Thoracic aorta (tissue), 2 donors: Measurements from ENCODE around the gene RAB20. TPM values are rescaled to one million over a fixed set of nuclear protein-coding genes. Genes with fewer than 3 reads are reported as not detected.
A peak's percentile ranks its signal among the peaks of the same experiment; 100 is the strongest.

ENCODE experiments used
- ATAC-seq: fragments of 150-250 bp; one replicate; pipeline ENCODE4 v1.8.0; 2017; ENCODE audit warnings: low read depth; ENCODE audit not compliant: insufficient number of reproducible peaks, low FRiP score
- DNase-seq: peaks from one replicate; pipeline ENCODE4 v3.0.0-alpha.2; 2020; ENCODE audit warnings: low spot score
- H3K27ac ChIP-seq, 2 donors: fragments of 200-600 bp; sonication (generic); 1 replicate in 1 of 2; 2 replicates in 1 of 2; pipeline ENCODE4 v1.5.1; 2016; ENCODE audit warnings: mild to moderate bottlenecking in 2 of 2, moderate library complexity in 2 of 2
- H3K27me3 ChIP-seq: fragments of 200-600 bp; sonication (generic); replicated peaks from 2 replicates; pipeline ENCODE4 v1.6.0; 2016; ENCODE audit warnings: mild to moderate bottlenecking; ENCODE audit not compliant: insufficient read depth
- H3K36me3 ChIP-seq: fragments of 200-600 bp; sonication (generic); one replicate; pipeline ENCODE4 v1.5.1; 2016
- H3K4me1 ChIP-seq, 2 donors: fragments of 200-600 bp; sonication (generic); 1 replicate in 1 of 2; 2 replicates in 1 of 2; pipeline versions ENCODE4 v1.5.1 to v1.6.0; 2016; ENCODE audit warnings: low read depth in 2 of 2, mild to moderate bottlenecking in 1 of 2; ENCODE audit not compliant: control insufficient read depth in 1 of 2
- H3K4me3 ChIP-seq: fragments of 200-600 bp; sonication (generic); 2 replicates; pipeline ENCODE4 v1.5.1; 2016; ENCODE audit warnings: mild to moderate bottlenecking
- H3K9me3 ChIP-seq: fragments of 200-600 bp; sonication (generic); 2 replicates; pipeline ENCODE4 v1.5.1; 2016
- total RNA-seq, 2 donors: library from RNA; depleted of rRNA; stranded (reverse); fragments of >200 nt; gene quantifications; one replicate each; pipeline versions ENCODE4 v1.1.0 to v1.2.3, GENCODE V29; 2016
- TF ChIP-seq, protein P1 (sequence below): fragments of 200-600 bp; sonication (generic); IDR thresholded peaks from one replicate; pipeline ENCODE4 v1.5.1; 2019; ENCODE audit warnings: antibody characterized with exemption

RAB20 gene
- total RNA-seq, 2 donors from 2014 or later: 22.6 to 34.5 TPM

DNA sequence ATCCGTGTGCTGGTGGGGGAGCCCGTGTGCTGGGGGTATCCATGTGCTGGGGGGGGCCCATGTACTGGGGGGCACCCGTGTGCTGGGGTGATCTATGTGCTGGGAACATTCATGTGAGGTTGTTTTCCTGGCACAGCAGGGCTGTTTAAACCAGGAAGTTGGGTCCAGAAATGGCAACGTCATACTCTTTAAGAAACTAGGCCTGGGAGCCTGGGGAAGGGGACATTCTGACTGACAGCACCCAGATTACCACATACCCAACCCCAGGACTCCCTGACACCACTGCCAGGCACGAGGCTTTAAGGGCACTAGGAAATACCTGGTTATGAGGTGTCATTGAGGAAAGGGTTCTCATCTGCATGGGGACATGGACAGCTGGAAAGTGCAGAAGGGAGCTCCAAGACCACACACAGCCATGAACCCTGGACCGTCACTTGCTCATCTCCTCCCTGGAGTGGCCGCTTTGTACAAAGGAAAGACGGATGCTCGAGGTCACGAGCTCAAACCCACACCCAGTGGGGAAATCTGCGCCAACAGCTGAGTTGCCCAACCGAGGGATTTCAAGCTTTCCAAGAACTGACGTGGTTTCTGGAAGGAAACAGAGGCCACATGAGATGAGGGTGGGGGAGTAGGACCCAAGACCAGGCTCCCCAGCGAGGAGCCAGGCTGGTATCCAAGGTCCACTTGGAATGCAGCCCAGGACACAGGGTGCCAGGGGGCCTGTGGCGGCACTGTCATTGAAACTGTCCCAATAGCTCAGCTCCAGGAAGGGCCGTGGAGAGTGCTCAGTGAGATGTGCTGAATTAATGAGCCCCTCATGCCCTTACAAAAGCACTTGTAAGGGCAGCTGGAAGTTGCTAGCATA lies 40.9 kb downstream of the RAB20 start:
- ATAC-seq (peak; percentile 68), DNase-seq (peak; percentile 74)
- H3K9me3 ChIP-seq: no peaks in the 10 kb centered on the region
- TF ChIP-seq, protein P1, sequence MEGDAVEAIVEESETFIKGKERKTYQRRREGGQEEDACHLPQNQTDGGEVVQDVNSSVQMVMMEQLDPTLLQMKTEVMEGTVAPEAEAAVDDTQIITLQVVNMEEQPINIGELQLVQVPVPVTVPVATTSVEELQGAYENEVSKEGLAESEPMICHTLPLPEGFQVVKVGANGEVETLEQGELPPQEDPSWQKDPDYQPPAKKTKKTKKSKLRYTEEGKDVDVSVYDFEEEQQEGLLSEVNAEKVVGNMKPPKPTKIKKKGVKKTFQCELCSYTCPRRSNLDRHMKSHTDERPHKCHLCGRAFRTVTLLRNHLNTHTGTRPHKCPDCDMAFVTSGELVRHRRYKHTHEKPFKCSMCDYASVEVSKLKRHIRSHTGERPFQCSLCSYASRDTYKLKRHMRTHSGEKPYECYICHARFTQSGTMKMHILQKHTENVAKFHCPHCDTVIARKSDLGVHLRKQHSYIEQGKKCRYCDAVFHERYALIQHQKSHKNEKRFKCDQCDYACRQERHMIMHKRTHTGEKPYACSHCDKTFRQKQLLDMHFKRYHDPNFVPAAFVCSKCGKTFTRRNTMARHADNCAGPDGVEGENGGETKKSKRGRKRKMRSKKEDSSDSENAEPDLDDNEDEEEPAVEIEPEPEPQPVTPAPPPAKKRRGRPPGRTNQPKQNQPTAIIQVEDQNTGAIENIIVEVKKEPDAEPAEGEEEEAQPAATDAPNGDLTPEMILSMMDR: no peak
- peaks cover 54 to 86% of the 10 kb centered on the region in 2 donors for H3K4me1 ChIP-seq
- H3K36me3 ChIP-seq: no peaks in the 10 kb centered on the region
- H3K27ac ChIP-seq: peak overlapping the region; percentile 84 to 88
- peak overlapping the region; percentile 37 for H3K4me3 ChIP-seq
- no peaks in the 10 kb centered on the region for H3K27me3 ChIP-seq

DNA sequence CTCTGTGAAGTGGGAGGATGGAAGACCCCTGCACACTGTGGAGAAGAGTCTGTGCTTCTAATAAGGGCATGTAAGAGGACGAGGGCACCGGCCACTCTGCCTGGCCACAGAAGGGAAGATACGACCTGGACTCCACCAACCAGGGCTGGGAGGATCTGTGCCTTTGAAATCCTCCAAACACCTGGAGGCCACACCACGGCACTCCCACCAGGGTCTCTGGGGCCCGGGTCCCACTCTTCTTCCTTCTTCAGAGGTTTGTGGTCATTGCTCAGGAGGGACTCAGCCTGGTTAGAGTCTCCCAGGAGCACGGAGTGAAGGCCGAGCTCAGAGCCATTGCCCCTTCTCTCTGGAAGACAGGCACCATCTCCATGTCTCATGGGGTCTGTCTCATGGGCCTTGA lies 42.0 kb downstream of the RAB20 start:
- ATAC-seq: no peak
- TF ChIP-seq, protein P1: no peak
- peaks cover 3% of the 10 kb centered on the region for H3K36me3 ChIP-seq
- no peak overlapping the region for H3K4me3 ChIP-seq
- no peaks in the 10 kb centered on the region for H3K27me3 ChIP-seq
- peak overlapping the region; percentile 84 to 88 for H3K27ac ChIP-seq
- no peaks in the 10 kb centered on the region for H3K9me3 ChIP-seq
- DNase-seq: no peak
- peaks cover 44 to 75% of the 10 kb centered on the region in 2 donors for H3K4me1 ChIP-seq

DNA sequence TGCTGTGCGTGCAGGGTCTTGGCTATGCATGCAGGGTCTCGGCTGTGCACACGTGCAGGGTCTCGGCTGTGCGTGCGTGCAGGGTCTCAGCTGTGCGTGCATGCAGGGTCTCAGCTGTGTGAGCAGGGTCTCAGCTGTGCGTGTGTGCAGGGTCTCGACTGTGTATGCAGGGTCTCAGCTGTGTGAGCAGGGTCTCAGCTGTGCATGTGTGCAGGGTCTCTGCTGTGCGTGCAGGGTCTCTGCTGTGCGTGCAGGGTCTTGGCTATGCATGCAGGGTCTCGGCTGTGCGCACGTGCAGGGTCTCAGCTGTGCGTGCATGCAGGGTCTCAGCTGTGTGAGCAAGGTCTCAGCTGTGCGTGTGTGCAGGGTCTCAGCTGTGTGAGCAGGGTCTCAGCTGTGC lies 42.5 kb downstream of the RAB20 start:
- Histone ChIP-seq H3K9me3 (no peaks in the 10 kb centered on the region), H3K36me3 (peaks cover 6% of the 10 kb centered on the region), H3K27ac (no peak overlapping the region), H3K27me3 (no peaks in the 10 kb centered on the region), H3K4me1 (peaks cover 42 to 70% of the 10 kb centered on the region in 2 donors), H3K4me3 (no peak overlapping the region)
- TF ChIP-seq, protein P1: no peak
- no peak for DNase-seq
- no peak for ATAC-seq

DNA sequence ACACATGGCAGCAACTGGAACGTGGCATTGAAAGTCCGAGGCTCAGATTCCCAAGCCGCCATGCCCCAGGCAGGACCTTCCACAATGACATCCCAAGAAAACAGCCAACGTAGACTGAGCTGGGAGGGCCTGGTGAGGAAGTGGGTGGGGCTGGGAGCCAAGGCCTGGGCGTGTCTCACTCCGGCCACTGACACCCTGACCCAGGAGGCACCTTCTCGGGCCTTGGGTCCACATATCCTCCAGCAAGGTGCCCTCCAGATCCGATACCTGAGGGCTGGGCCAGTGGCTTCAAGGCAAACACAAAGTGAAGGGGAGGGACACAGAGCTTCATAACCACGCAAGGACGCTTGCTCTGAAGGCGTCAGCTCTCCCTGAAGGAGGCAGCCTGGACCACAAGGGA lies 43.0 kb downstream of the RAB20 start:
- H3K27ac ChIP-seq: peak overlapping the region in 1 of 2 donors; percentile 53
- ATAC-seq (no peak), DNase-seq (no peak)

DNA sequence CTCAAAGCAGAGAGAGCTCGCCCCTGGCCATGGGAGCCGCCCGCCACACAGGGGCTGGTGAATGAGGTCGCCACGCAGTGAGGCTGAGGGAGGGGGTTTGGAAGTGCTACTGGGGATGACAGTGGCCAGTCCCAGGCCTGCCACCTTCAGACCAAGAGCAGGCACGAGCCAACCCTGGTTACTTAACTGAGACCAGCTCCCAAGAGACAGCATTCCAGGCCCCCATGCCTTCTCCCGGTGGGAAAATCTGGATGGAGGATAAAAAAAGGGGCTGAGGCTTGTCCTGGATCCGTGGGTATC lies 43.3 kb downstream of the RAB20 start:
- no peaks in the 10 kb centered on the region for H3K27me3 ChIP-seq
- DNase-seq: no peak
- H3K27ac ChIP-seq: peak overlapping the region; percentile 32 to 53
- peaks cover 13% of the 10 kb centered on the region for H3K36me3 ChIP-seq
- H3K4me1 ChIP-seq: peaks cover 33 to 61% of the 10 kb centered on the region in 2 donors
- TF ChIP-seq, protein P1: no peak
- ATAC-seq: no peak
- H3K9me3 ChIP-seq: no peaks in the 10 kb centered on the region
- no peak overlapping the region for H3K4me3 ChIP-seq

More for the DNA sequence above, 43.0 kb downstream of the RAB20 start:
- Histone ChIP-seq H3K27me3 (no peaks in the 10 kb centered on the region), H3K4me1 (peaks cover 37 to 65% of the 10 kb centered on the region in 2 donors), H3K4me3 (no peak overlapping the region), H3K36me3 (peaks cover 11% of the 10 kb centered on the region), H3K9me3 (no peaks in the 10 kb centered on the region)
- TF ChIP-seq, protein P1: no peak
